ENCODE results near the gene WWOX.

WWOX gene

GRCh38 chr16:79021991-79022630, 922.7 kb downstream of the WWOX start:
- TF ChIP-seq REST (IDR thresholded peaks at IDR 0.05; ENCODE audit: insufficient read depth in 1 of 2, low read depth in 2 of 2, low read length in 2 of 2) (no peak), POLR2AphosphoS5 (IDR thresholded peaks at IDR 0.05; ENCODE audit: low read depth, low read length) (no peak)

GRCh38 chr16:79026117-79026516, 926.7 kb downstream of the WWOX start:
- no peak for TF ChIP-seq FOXP2 (optimal IDR thresholded peaks at IDR 0.05; ENCODE audit: borderline replicate concordance, extremely low read depth, extremely low read length, insufficient read depth)
- TF ChIP-seq TAF1 (IDR thresholded peaks at IDR 0.05; ENCODE audit: borderline replicate concordance, insufficient read depth, low read length), result no peak
- TF ChIP-seq SIN3A (IDR thresholded peaks at IDR 0.05; ENCODE audit: borderline replicate concordance, insufficient read depth, low read length), result no peak
- TF ChIP-seq POLR2AphosphoS5 (IDR thresholded peaks at IDR 0.05; ENCODE audit: low read depth, low read length), result no peak
- no peak for TF ChIP-seq REST (IDR thresholded peaks at IDR 0.05; ENCODE audit: insufficient read depth in 1 of 2, low read depth in 2 of 2, low read length in 2 of 2)

GRCh38 chr16:79036541-79036940, 937.1 kb downstream of the WWOX start:
- TF ChIP-seq POLR2AphosphoS5 (IDR thresholded peaks at IDR 0.05; ENCODE audit: low read depth, low read length) (no peak), FOXP2 (optimal IDR thresholded peaks at IDR 0.05; ENCODE audit: borderline replicate concordance, extremely low read depth, extremely low read length, insufficient read depth) (no peak), TAF1 (IDR thresholded peaks at IDR 0.05; ENCODE audit: borderline replicate concordance, insufficient read depth, low read length) (no peak), SIN3A (IDR thresholded peaks at IDR 0.05; ENCODE audit: borderline replicate concordance, insufficient read depth, low read length) (no peak), REST (IDR thresholded peaks at IDR 0.05; ENCODE audit: insufficient read depth in 1 of 2, low read depth in 2 of 2, low read length in 2 of 2) (no peak)

- no peak for TF ChIP-seq SIN3A (IDR thresholded peaks at IDR 0.05; ENCODE audit: borderline replicate concordance, insufficient read depth, low read length)
- TF ChIP-seq FOXP2 (optimal IDR thresholded peaks at IDR 0.05; ENCODE audit: borderline replicate concordance, extremely low read depth, extremely low read length, insufficient read depth), result no peak
- no peak for TF ChIP-seq REST (IDR thresholded peaks at IDR 0.05; ENCODE audit: insufficient read depth in 1 of 2, low read depth in 2 of 2, low read length in 2 of 2)
- no peak for TF ChIP-seq POLR2AphosphoS5 (IDR thresholded peaks at IDR 0.05; ENCODE audit: low read depth, low read length)
- no peak for TF ChIP-seq TAF1 (IDR thresholded peaks at IDR 0.05; ENCODE audit: borderline replicate concordance, insufficient read depth, low read length)
These were observed 938.3 kb downstream of the WWOX start for GRCh38 chr16:79037521-79038373.
